NCI-H2196 (cell line): ENCODE data around the gene ZNF205.
"Not testable (repeated sequence)": the region's sequence is repeated elsewhere in the genome, so short reads cannot be mapped to it uniquely, and the experiment has no call there.

Experiments
- DNase-seq: peaks from one replicate; lab custom pipeline; 2025; ENCODE audit not compliant: unreplicated experiment; lab: John Stamatoyannopoulos, UW

ZNF205 gene

DNA sequence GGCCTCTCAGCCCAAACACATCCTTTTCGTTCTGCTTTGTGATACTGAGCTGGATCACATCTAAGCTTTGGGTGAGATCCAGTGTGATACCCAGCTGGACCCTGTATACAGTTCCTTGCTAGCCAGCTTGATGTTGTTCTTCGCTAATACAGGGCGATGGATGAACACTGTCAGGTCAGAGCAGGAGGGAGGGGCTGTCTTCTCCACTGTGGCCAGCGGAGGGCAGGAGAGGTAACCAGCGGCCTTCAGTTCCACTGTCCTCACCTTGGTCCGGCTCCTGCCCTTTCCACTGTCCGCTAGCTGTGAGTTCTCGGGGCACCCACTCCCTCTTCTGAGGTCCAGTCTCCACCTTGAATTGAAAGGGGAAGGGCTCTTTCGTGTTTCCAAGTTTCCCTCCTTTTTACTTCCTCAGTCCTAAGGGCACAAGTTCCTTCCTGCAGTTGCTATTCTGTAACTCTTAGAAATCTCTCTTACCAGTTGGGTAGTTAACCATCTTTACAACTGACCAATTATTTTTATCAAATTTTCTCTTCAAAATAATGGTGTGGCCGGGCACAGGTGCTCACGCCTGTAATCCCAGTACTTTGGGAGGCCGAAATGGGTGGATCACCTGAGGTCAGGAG lies 19.5 kb downstream of the ZNF205 start:
- DNase-seq, result peak; percentile 57

DNA sequence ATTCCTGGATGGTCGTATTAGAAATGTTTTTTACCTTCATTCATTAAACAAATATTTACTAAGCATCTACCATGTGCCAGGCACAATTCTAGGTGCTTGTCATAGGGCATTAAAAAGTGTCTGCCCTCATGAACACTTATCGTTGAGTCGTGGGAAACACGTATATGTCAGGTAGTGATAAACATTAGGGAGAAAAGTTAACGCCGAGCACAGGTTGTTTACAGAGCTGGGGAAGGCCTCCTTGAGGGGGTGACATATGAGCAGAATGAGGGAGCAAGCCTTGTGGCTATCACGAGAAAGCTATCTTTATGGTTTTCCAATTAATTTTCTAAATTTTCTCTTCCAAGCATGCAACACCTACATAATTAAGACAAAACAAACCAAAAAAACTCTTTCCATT lies 21.5 kb downstream of the ZNF205 start:
- no peak for DNase-seq

DNA sequence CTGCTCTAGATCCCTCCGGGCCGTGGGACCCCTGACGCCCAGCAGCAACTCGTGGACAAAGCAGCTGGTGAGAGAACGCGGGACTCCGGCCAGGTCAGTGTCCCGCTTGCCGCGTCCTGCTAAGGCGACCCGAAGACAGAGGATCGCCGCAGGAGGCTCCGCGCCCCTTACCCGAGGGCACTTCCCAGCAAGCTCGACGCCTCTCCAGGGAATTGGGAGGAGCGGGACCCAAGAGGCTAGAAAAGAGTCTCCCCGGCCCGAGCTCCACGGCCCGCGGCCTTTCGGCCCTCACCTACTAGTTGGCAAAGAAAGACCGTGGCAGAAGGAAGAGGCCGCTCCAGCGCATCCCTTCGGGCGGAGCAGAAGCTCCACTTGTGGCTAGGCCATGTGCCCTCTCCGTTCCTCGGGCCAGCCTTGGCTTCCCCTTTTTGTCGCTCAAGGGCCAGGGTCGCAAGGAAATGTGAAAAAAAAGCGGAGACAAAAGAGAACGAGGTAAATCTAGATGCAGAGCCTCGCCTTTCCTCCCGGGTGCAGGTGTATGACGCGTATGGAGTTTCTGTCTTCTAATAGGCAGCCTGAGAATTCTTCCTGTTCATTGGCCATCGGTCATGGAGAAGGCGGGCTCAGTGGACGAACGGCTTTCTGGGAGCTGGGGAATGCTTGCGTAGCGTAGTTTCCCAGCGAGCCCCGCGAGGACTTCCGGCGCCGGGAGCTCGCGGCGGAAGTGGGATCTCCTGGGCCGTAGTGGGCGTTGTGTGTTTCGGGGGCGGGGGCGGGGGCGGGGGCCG lies 22.1 kb downstream of the ZNF205 start, which contains the start of gene ZNF213:
Gene ZNF213 (plus strand): TSS at position 692 of the 788 bp plus-strand sequence. CDS start 2,252 bp downstream, outside the sequence.
- DNase-seq, result peak; percentile 98

DNA sequence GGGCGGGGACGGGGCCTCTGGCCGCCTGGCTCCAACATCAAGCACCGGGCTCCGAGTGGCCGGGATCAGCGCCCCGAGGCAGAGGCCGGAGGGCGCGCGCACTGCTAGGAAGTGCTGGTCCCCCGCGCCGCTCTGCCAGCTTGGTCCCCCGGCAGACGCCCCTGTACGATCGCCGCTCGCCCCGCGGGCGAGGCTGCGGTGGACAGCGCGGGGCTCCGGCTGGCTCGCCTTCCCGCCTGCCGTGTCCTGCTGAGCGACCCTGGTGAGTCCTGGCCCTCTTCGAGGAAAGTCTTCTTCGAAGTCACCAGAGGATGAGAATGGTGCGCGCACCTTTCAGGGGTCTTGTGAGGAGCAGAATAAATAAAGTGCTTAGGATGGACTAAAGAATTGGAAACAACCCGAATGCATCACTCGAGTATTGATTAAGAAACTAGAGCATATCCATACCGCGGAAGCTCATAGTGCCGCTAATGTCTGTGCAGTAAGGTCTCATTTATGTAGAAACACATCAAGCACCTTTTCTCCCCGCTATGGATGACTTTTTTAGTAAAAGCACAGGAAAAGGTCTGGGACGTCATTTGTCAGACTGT lies 22.8 kb downstream of the ZNF205 start:
- no peak for DNase-seq

DNA sequence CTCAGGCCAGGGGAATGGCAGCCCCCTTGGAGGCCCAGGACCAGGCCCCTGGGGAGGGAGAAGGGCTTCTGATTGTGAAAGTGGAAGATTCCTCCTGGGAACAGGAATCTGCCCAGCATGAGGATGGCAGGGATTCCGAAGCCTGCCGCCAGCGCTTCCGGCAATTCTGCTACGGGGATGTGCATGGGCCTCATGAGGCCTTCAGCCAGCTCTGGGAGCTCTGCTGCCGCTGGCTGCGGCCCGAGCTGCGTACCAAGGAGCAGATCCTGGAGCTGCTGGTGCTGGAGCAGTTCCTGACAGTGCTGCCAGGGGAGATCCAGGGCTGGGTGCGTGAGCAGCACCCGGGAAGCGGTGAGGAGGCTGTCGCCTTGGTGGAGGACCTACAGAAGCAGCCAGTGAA lies 24.9 kb downstream of the ZNF205 start:
- no peak for DNase-seq

DNA sequence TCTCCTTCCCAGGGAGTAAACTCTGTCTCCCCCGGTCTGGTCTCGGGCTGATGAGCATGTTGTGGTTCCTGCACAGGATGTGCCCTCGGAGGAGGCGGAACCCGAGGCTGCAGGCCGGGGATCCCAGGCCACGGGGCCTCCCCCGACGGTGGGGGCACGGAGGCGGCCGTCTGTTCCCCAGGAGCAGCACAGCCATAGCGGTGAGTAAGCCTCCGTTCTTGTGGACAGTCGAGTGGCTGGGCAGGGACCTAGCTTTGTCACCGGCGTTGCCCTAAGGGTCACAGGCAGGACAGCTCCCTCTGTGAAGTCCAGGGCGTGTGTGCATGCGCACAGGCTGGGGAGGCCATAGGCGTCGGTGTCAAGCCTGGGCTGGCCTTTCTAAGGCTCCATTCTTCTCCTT lies 26.0 kb downstream of the ZNF205 start:
- no peak for DNase-seq

DNA sequence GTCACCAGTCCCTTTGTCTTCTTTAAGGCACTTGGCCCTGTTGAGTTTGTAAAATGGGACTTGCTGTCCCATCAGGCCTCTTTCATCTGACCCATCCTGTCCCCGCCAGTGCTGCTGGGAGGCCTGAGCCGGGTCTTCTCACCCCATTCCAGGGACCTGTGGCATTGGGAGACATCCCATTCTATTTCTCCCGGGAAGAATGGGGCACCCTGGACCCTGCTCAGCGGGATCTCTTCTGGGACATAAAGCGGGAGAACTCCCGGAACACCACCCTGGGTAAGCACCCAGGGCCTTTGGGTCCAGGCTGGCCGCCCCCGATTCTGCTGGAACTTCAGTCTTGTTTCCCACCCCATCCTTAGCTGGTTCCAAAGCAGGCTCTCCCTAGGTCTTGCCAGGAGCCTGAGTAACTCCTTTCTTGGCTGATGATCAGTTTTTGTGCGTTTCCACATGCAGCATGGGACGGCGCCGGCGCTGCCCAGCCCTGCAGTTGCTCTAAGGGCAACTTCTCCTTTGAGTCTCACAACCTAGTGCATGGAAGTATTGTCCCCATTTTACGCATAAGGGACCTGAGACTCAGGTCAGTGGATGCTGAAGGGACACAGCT lies 26.5 kb downstream of the ZNF205 start:
- DNase-seq, result no peak

DNA sequence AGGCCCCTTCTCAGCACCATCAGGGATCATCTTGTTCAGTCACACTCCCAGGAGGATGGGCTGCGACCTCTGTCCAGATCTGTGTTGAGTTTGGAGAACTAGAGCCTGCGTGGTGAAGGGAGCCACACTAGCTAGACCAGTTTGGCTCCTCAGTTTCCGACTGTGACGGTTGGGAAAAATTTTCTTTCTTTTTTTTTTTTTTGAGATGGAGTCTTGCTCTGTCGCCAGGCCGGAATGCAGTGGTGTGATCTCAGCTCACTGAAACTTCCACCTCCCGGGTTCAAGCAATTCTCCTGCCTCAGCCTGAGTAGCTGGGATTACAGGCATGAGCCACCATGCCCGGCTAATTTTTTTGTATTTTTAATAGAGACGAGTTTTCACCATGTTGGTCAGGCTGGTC lies 27.2 kb downstream of the ZNF205 start:
- DNase-seq, result not testable (repeated sequence)

DNA sequence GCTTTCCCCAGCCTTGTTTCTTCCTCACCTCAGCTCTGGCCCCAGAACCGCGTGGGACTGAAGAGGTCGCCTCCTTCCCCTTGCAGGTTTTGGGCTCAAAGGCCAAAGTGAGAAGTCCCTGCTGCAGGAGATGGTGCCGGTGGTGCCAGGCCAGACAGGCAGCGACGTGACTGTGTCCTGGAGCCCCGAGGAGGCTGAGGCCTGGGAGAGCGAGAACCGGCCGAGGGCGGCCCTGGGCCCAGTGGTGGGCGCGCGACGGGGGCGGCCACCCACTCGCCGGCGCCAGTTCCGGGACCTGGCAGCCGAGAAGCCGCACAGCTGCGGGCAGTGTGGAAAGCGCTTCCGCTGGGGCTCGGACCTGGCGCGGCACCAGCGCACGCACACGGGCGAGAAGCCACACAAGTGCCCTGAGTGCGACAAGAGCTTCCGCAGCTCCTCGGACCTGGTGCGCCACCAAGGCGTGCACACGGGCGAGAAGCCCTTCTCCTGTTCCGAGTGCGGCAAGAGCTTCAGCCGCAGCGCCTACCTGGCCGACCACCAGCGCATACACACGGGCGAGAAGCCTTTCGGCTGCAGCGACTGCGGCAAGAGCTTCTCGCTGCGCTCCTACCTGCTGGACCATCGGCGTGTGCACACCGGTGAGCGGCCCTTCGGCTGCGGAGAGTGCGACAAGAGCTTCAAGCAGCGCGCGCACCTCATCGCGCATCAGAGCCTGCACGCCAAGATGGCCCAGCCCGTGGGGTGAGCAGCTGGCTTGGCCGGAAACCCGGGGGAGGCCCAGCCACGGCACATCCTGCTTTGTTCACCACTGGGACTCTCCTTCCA lies 28.4 kb downstream of the ZNF205 start:
- no peak for DNase-seq

DNA sequence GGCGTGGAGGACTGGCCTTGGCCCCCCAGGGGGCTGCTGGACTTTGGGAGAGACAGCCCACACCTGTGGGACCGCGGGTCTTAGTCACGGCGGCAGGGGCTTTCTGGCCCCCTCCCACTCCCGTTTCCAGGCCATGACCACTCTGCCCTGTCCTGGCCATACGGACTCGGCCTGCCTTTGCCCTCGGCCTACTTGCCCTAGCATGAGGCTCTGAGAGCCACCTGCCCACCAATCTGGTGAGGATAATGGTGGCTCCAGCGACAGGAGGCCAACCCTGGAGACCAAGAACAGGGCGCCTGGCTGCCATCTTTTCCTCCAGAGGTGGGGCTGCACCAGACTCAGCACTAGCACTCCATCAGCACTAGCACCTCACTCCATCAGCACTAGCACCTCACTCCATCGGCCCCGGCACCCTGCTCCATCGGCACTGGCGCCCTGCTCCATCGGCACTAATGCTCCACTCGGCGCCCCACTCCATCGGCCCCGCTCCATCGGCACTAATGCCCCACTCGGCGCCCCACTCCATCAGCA lies 29.5 kb downstream of the ZNF205 start:
- DNase-seq, result no peak

DNA sequence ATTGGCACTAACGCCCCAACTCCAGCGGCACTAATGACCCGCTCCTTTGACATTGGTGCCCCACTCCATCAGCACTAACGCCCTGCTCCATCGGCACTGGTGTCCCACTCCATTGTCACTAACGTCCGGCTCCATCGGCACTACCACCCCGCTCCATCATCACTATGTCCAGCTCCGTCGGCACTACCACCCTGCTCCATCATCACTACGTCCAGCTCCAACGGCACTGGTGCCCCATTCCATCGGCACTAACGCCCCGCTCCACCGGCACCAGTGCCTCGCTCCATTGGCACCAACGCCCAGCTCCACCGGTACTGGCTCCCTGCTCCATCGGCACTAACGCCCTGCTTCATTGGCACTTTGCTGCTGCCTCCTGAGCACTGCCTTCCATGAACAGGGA lies 29.9 kb downstream of the ZNF205 start:
- no peak for DNase-seq

DNA sequence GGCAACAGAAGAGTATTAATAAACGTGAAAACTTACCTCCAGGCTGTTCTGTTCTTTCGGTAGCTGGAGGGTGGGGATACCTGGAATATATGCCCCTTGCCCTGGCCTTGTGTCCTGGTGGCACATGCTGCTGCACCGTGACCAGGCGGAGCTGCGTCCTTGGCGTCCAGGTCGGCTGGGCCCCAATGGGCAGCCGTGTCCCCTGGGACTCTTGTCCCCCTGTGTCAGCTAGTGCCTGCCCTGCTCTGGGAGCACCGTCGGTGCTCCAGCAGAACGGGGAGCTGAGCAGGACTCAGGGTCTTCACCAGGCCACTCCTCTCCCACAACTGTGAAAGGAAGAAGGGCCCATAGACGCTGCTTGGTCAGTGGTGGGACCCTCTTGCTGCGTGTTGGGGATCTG lies 30.4 kb downstream of the ZNF205 start:
- no peak for DNase-seq

DNA sequence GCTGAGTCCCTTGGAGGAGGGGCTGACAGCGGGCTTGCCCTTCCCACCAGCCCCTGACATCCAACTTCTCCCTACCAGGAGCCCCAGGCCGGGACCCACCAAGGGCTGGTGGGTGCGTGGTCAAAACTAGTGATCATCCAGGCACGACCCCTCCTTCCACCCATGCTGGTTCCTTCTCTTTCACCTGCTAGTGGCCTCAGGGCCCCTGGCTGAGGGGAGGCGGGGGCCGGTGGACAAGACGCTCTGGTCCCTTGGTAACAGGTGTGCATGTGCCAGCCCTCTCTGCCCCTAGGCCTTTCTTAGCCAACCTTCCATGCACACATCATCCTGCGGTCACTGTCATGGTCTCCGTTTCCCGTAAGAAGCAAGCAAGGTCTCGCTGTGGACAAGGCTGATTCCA lies 30.8 kb downstream of the ZNF205 start:
- DNase-seq, result no peak

DNA sequence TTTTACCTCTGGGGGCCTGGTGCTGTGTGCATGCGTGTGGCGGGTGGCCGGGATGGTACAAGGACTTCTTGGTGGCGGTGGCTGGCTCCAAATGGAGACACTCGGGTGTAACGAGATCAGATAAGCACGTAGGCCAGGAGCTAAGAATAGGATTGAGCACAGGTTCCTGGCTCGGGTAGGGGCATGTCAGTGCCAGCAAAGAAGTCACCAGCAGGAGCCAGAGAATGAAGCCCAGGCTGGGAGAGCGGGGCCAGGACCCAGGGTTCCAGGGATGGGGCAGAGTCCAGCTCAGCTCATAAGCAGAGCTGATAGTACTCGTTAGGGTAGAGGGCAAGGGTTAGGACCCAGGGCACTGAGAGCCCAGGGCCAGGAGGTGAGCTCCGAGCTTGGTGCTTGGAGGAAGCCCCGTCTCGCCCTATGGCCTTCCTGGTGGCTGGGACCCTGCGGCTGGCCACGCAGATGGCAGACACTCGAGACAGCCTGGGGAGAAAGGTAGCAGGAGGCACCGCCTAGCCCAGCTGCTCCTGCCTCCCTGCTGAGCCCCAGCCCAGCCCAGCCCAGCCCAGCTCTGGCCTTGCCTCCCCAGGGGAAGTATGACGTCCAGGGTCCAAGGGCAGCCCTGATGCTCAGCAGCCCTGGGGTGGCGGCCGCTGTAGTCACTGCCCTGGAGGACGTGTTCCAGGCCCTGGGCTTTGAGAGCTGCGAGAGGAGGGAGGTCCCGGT lies 31.4 kb downstream of the ZNF205 start:
- DNase-seq, result no peak

DNA sequence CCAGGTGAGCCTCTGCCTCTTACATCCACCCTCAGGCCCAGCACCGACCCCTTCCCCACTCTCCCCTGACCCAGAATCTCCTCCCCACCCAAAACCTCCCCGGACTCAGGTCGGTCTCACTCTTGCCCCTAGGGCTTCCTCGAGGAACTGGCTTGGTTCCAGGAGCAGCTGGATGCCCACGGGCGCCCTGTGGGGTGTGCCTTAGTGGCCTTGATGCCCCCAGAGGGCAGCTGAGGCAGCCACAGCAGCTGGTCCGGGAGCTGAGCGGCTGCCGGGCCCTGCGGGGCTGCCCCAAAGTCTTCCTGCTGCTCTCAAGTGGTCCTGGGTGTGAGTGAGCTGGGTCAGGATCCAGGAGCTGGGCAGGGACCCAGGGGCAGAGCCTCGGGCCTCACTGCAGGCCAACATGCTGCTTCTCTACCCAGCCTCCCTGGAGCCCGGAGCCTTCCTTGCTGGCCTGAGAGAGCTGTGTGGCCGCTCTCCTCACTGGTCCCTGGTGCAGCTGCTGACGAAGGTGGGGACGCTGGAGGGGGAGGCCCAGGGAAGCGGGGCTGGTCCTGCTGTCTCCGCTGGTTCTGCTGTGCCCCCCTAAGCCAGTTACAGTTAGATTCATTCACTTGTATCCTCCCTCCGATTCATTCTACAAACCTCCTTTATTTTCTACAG lies 32.1 kb downstream of the ZNF205 start:
- no peak for DNase-seq

DNA sequence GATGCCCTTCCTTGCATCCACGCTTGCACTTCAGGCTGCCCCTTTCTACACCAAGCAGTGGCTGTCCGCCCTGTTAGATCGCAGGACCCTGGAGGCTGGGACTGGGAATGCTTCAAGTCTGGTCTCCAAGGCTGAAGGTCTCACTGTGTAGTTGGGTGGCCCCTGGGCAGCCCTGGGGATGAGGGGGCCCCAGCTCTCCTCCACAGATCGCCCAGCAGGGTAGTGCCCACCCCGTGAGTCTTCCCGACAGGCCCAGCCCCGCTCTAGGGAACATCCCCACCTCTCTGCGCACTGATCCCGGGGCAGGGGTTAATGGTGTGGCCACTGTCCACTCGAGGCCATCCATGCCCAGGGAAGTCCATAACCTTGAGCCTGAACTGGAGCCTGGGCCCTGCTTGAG lies 32.8 kb downstream of the ZNF205 start:
- no peak for DNase-seq

DNA sequence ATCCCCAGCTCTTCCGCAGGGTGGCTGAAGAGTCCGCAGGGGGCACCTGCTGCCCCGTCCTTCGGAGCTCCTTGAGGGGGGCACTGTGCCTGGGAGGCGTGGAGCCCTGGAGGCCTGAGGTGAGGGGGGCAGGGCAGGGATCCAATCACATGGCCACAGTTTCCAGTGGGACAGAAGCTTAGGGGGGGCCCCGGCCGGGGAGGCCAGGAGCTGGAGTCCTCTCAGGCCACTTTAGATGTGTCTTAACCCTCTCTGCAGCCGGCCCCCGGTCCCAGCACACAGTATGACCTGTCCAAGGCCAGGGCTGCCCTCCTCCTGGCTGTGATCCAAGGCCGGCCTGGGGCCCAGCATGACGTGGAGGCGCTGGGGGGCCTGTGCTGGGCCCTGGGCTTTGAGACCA lies 33.3 kb downstream of the ZNF205 start:
- no peak for DNase-seq

DNA sequence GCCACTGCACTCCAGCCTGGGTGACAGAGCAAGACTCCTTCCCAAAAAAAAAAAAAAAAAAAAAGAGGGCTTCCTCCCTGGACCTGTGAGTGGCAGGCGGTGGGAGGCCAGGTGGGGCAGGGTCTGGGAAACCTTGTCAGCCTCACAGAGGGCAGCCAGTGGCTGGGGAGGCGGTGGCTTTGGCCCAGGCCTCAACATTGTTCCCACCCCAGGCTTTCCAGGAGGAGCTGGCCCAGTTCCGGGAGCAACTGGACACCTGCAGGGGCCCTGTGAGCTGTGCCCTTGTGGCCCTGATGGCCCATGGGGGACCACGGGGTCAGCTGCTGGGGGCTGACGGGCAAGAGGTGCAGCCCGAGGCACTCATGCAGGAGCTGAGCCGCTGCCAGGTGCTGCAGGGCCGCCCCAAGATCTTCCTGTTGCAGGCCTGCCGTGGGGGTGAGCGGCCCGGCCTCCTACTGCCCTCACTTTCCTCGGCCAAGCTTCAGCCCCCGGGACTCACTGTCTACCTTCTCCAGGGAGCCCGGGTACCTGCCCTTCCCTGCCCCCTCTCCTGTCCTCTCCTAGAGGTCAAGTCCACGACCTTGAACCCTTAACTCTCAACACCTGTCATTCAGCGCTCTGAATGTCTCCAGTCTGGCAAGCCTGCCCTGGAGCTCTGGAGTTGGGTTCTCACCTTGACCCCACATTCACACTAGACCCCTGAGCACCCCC lies 34.8 kb downstream of the ZNF205 start:
- DNase-seq, result no peak

DNA sequence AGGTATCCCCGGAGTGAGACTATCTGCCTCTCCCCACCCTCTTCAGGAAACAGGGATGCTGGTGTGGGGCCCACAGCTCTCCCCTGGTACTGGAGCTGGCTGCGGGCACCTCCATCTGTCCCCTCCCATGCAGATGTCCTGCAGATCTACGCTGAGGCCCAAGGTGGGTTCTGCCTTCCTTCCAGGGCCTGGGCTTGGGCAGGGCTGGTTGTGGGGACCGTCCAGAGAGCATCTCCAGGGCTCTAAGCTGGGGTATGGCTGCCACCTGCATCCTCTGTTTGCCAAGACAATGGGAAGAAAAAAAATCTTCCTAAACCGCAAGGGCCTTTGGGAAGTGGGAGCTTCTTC lies 35.3 kb downstream of the ZNF205 start:
- no peak for DNase-seq
